Endothelial cell (in vitro differentiated cells): ENCODE data around the gene EEPD1. TPM values are rescaled to one million over a fixed set of nuclear protein-coding genes. Genes with fewer than 3 reads are reported as not detected.

ENCODE experiments used
- DNase-seq: peaks from one replicate; pipeline ENCODE4 v3.0.0; 2021; ENCODE audit warnings: low spot score
- H3K27ac Mint-ChIP-seq: one replicate; pipeline ENCODE4 v1.8.0; 2021; ENCODE audit warnings: mixed read lengths, inconsistent platforms; ENCODE audit not compliant: unreplicated experiment
- H3K27me3 Mint-ChIP-seq: one replicate; pipeline ENCODE4 v1.8.0; 2021; ENCODE audit warnings: mild to moderate bottlenecking, moderate library complexity, mixed read lengths, inconsistent platforms; ENCODE audit not compliant: unreplicated experiment
- H3K36me3 Mint-ChIP-seq: one replicate; pipeline ENCODE4 v1.8.0; 2021; ENCODE audit warnings: mild to moderate bottlenecking, low read depth, mixed read lengths, inconsistent platforms; ENCODE audit not compliant: unreplicated experiment
- H3K4me1 Mint-ChIP-seq: one replicate; pipeline ENCODE4 v1.8.0; 2021; ENCODE audit warnings: mild to moderate bottlenecking, mixed read lengths, inconsistent platforms; ENCODE audit not compliant: unreplicated experiment
- H3K4me3 Mint-ChIP-seq: one replicate; pipeline ENCODE4 v1.8.0; 2021; ENCODE audit warnings: mild to moderate bottlenecking, mixed read lengths, inconsistent platforms; ENCODE audit not compliant: unreplicated experiment
- H3K9me3 Mint-ChIP-seq: one replicate; pipeline ENCODE4 v1.8.0; 2021; ENCODE audit warnings: mixed read lengths, inconsistent platforms; ENCODE audit not compliant: unreplicated experiment
- total RNA-seq: library from RNA; stranded (reverse); fragmentation: NEBNext Ultra II Directional; extraction: Animal tissue kit (Norgen Biotek cat#: 25700); gene quantifications from one replicate; pipeline ENCODE4 v1.2.1, GENCODE V29; 2021; ENCODE audit not compliant: unreplicated experiment
- TF ChIP-seq, protein P1 (sequence below): fragments of 200-600 bp; sonication (generic); IDR thresholded peaks from one replicate; pipeline ENCODE4 v1.5.0; 2021; ENCODE audit warnings: antibody characterized with exemption; ENCODE audit not compliant: unreplicated experiment

The EEPD1 gene
- total RNA-seq, 1 donor from 2014 or later = 12.6 TPM

DNA sequence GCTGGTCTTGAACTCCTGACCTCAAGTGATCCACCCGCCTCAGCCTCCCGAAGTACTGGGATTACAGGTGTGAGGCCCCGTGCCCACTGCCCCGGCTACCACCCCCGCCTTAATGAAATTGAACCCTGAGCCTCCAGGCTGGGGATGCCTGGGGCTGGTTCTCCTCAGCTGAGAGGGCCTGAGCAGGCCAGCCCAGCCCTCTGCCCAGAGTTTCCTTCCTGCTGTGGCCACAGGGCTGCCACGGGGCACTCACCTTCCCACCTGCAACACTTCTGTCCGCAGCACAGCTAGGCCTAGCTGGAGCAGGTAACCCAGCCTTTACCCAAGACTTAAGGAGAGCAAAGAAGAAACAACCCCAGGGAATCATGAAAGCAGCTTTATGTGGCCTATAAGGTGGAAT is 158.5 kb downstream of the EEPD1 start:
- Mint-ChIP-seq H3K27ac (no peak overlapping the region), H3K27me3 (no peaks in the 10 kb centered on the region), H3K9me3 (no peaks in the 10 kb centered on the region), H3K4me3 (no peak overlapping the region), H3K4me1 (peaks cover 6% of the 10 kb centered on the region), H3K36me3 (no peaks in the 10 kb centered on the region)
- DNase-seq = no peak
- TF ChIP-seq, protein P1, sequence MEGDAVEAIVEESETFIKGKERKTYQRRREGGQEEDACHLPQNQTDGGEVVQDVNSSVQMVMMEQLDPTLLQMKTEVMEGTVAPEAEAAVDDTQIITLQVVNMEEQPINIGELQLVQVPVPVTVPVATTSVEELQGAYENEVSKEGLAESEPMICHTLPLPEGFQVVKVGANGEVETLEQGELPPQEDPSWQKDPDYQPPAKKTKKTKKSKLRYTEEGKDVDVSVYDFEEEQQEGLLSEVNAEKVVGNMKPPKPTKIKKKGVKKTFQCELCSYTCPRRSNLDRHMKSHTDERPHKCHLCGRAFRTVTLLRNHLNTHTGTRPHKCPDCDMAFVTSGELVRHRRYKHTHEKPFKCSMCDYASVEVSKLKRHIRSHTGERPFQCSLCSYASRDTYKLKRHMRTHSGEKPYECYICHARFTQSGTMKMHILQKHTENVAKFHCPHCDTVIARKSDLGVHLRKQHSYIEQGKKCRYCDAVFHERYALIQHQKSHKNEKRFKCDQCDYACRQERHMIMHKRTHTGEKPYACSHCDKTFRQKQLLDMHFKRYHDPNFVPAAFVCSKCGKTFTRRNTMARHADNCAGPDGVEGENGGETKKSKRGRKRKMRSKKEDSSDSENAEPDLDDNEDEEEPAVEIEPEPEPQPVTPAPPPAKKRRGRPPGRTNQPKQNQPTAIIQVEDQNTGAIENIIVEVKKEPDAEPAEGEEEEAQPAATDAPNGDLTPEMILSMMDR = no peak

DNA sequence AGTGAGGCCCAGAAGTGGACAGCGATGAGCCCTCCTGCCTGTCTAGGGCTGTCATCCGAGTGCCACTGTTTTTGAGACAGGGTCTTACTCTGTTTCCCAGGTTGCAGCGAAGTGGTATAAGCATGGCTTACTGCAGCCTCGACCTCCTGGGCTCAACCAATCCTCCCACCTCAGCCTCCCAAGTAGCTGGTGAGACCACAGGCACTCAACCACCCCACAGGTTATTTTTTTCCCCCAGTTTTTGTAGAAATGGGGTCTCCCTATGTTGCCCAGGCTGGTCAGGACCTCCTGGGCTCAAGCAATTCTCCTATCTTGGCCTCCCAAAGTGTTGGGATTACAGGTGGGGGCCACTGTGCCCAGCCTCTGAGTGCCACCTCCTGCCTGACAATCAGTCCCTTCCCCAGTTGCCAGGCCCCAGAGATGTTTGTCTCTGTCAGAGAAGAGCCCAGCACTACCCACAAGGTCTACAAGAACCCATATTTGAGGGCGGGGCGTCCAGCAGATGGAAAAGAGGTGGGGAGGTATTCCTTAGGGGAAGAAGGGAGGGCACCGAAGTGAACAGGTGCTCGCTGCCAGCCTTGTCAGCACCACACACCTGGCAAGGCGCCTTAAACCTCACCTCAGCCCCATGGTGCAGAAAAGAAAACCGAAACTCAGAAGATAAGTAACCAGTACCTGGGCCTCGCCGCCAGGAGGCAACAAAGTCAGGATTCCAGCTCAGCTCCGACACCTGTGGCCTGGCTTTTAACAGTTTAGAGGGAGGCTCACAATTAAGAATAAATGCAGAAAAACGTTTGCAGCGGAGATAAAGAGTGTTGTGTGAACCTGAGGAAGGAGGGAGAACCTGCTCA is 159.2 kb downstream of the EEPD1 start:
- Mint-ChIP-seq H3K4me3 (no peak overlapping the region), H3K36me3 (no peaks in the 10 kb centered on the region), H3K27ac (no peak overlapping the region), H3K27me3 (no peaks in the 10 kb centered on the region), H3K9me3 (no peaks in the 10 kb centered on the region), H3K4me1 (peaks cover 9% of the 10 kb centered on the region)
- TF ChIP-seq, protein P1 = peak; percentile 54
- peak; percentile 36 for DNase-seq

DNA sequence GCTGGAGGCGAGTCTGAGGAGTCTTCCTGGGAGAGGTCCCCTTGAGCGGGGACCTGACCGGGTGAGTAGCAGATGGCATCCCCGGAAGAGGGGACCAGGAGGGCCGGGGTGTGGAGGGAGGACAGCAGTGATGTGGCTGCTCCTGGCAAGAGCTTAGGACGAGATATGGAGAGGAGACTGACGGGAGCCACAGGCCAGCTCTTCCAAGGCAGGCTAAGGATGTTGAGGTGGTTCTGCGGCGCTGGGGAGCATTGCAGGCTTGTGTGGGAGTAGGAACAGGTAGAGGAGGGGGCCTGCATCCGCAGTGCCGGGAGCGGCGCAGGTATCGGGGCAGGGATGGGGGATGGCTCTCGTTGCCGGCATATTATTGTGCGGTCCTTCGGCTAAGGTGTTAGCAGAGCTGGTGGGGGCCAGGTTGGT is 159.9 kb downstream of the EEPD1 start:
- no peak for DNase-seq
- H3K4me1 Mint-ChIP-seq = peaks cover 9% of the 10 kb centered on the region
- H3K36me3 Mint-ChIP-seq = no peaks in the 10 kb centered on the region
- H3K27ac Mint-ChIP-seq = no peak overlapping the region
- TF ChIP-seq, protein P1 = no peak
- H3K4me3 Mint-ChIP-seq = no peak overlapping the region
- no peaks in the 10 kb centered on the region for H3K9me3 Mint-ChIP-seq
- H3K27me3 Mint-ChIP-seq = no peaks in the 10 kb centered on the region

GRCh38 chr7:36313607-36314006 is 160.6 kb downstream of the EEPD1 start:
- no peak overlapping the region for H3K4me3 Mint-ChIP-seq
- TF ChIP-seq, protein P1 = no peak
- no peaks in the 10 kb centered on the region for H3K9me3 Mint-ChIP-seq
- H3K27ac Mint-ChIP-seq = no peak overlapping the region
- no peaks in the 10 kb centered on the region for H3K36me3 Mint-ChIP-seq
- no peak for DNase-seq
- H3K4me1 Mint-ChIP-seq = peaks cover 9% of the 10 kb centered on the region
- H3K27me3 Mint-ChIP-seq = no peaks in the 10 kb centered on the region

DNA sequence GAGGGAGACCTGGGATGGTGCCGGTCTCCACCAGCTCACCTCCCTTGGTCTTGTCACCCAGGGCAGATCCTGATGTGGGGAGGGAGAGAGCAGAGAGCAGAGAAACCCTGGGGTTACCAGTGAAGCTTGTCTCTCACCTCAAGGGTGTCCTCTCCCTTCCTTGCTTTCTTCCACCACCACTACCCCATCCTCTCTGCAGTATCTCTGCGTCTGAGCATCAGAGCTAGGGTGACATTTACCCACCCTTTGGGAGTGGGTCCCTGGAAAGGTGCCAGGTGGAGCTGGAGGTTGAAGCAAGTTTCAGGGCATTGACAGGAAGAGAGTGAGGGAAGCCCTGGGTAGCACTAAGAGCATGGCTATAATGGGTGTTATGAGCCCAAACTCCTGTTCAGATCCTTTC is 161.4 kb downstream of the EEPD1 start:
- H3K4me3 Mint-ChIP-seq = no peak overlapping the region
- no peaks in the 10 kb centered on the region for H3K27me3 Mint-ChIP-seq
- no peaks in the 10 kb centered on the region for H3K9me3 Mint-ChIP-seq
- peaks cover 9% of the 10 kb centered on the region for H3K4me1 Mint-ChIP-seq
- DNase-seq = no peak
- no peak overlapping the region for H3K27ac Mint-ChIP-seq
- no peaks in the 10 kb centered on the region for H3K36me3 Mint-ChIP-seq
- TF ChIP-seq, protein P1 = no peak
